IMR-90 (cell line): ENCODE results near the gene BTN1A1.

Experiments used
- BHLHE40 ChIP-seq: fragments of 150-350 bp; IDR thresholded peaks from 2 replicates; pipeline ENCODE4 v1.6.1; 2016; ENCODE audit warnings: mild to moderate bottlenecking, low read depth, low read length
- CTCF ChIP-seq: conservative IDR thresholded peaks from 2 replicates; pipeline ENCODE4 v1.5.1; 2012; ENCODE audit warnings: mild to moderate bottlenecking, low read depth, low read length, improper control_type of control experiment
- FOS ChIP-seq: fragments of 150-350 bp; IDR thresholded peaks from 2 replicates; pipeline ENCODE4 v1.6.1; 2016; ENCODE audit warnings: low read depth, low read length
- MAFK ChIP-seq: IDR thresholded peaks from 2 replicates; pipeline ENCODE4 v1.6.1; 2012; ENCODE audit warnings: low read depth, low read length, improper control_type of control experiment
- POLR2A ChIP-seq: IDR thresholded peaks from 2 replicates; pipeline ENCODE4 v1.6.1; 2012; ENCODE audit warnings: mild to moderate bottlenecking, low read depth, low read length
- RAD21 ChIP-seq: IDR thresholded peaks from 2 replicates; pipeline ENCODE4 v1.6.1; 2012; ENCODE audit warnings: low read length, improper control_type of control experiment
- RFX5 ChIP-seq: IDR thresholded peaks from 2 replicates; pipeline ENCODE4 v1.8.0; 2012; ENCODE audit warnings: low read depth, mild to moderate bottlenecking, low read length, moderate library complexity
- SMC3 ChIP-seq: fragments of 150-350 bp; IDR thresholded peaks from 2 replicates; pipeline ENCODE4 v1.6.1; 2016; ENCODE audit warnings: low read depth, mild to moderate bottlenecking, antibody characterized with exemption, low read length, moderate library complexity
- USF2 ChIP-seq: fragments of 150-350 bp; IDR thresholded peaks from 2 replicates; pipeline ENCODE4 v1.6.1; 2017; ENCODE audit warnings: mild to moderate bottlenecking, antibody characterized with exemption, low read length, low read depth

- TF ChIP-seq CTCF (no peak), USF2 (no peak), POLR2A (no peak), BHLHE40 (no peak), RAD21 (no peak), SMC3 (no peak), MAFK (no peak), FOS (no peak), RFX5 (no peak)
These were observed 24.7 kb downstream of the BTN1A1 start for GRCh38 chr6:26524722-26525370.
